HG03103 (cell line): ENCODE measurements around the gene NOTCH2.

ENCODE experiments used
- ATAC-seq: cut with Tn5 transposase; IDR thresholded peaks from one replicate; pipeline ENCODE4 v1.9.1; 2021; ENCODE audit warnings: low read depth; ENCODE audit not compliant: unreplicated experiment

NOTCH2 gene

DNA sequence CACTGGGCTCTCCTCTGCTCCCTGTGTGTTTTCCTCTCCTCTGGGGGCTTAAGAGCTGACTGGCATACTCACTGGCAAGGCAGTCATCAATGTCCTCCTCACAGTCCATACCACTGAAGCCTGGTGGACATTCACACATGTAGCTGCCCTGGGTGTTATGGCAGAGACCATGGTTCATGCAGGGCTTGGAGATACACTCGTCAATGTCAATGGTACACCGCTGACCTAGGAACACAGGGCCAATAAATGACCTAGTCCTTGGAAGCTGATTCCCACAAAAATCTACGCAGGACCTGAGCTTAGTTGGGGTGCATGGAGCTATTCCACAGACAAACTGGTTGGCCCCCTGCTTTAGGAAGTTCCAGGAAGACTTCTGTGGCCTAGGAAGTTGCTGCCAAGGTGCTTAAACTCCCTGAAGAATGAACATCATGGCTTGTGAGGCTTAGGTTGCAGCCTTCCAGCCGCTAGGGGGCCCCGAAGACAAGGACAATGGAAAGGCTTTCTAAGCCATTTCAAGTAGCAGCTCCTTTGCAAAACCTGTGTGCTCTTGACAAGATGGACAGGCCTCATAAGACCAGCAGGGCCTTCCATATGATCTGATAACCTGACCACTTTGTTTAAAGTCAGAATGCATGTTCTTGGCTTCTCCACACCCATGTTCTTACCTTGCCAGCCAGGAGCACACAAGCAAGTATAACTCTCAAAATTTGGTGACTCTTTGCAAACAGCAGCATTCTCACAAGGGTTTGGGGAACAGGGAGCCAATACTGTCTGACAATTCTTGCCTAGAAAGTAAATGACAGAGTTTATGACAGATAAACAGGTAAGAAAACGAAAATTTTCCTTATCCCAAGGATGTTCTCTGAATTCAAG, 120.9 kb downstream of the NOTCH2 start:
- ATAC-seq: no peak

DNA sequence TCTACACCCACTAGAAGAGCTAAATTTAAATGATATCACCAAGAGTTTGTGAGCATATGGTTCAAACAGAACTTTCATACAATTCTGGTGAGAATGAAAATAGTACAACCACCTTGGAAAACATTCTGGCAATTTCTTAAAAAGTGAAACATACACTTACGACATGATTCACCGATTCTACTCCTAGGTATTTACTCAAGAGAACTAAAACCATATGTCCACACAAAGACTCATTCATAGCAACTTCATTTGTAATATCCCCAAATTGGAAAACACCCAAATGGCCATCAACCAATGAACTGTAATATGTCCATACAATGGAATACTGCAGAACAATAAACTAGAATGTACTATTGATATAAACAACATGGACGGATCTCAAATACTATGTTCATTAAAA, 122.0 kb downstream of the NOTCH2 start:
- ATAC-seq: no peak

GRCh38 chr1:119946724-119947123, 122.7 kb downstream of the NOTCH2 start:
- no peak for ATAC-seq

- ATAC-seq: no peak
These were observed 126.2 kb downstream of the NOTCH2 start for GRCh38 chr1:119943216-119943615.

GRCh38 chr1:119941392-119941791, 128.1 kb downstream of the NOTCH2 start:
- no peak for ATAC-seq

DNA sequence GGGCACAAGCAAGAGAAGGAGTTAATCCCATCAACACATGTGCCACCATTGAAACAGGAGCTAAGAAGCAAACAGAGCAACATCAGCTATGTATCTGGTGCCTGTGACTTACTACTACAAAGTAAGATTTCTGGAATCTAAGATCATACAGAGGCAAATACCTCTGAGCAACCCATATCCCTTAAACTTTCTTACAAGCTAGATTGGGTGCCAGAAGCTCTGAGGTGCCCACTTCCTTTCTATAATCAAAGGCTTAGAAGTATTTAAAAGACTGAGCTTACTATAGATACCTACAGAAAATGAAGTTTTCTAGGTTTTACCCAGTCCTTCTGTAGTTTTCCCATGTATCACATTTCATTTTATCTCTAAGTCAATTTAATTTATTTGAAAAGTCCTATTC, 128.8 kb downstream of the NOTCH2 start:
- no peak for ATAC-seq

- no peak for ATAC-seq
These were observed 132.3 kb downstream of the NOTCH2 start for GRCh38 chr1:119937198-119937597.

GRCh38 chr1:119935915-119936314, 133.5 kb downstream of the NOTCH2 start:
- no peak for ATAC-seq

GRCh38 chr1:119935373-119935772, 134.1 kb downstream of the NOTCH2 start:
- ATAC-seq: no peak

DNA sequence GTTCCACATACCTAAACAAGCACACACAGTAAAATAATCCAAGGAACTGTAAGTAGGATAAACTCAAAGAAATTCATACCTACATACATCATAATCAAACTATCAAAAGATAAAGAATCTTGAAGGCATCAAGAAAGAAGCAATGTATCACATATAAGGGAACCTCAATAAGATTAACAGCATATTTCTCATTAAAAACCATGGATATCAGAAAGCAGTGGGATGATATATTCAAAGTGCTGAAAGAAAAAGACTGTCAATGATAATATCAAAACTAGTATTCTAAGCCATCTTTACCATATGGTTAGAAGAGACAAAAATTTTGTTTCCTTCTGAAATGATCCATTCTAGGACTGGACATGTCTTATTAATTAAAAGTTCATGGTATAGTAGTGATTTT, 136.1 kb downstream of the NOTCH2 start:
- no peak for ATAC-seq

GRCh38 chr1:119929643-119930315, 139.7 kb downstream of the NOTCH2 start:
- ATAC-seq: no peak

DNA sequence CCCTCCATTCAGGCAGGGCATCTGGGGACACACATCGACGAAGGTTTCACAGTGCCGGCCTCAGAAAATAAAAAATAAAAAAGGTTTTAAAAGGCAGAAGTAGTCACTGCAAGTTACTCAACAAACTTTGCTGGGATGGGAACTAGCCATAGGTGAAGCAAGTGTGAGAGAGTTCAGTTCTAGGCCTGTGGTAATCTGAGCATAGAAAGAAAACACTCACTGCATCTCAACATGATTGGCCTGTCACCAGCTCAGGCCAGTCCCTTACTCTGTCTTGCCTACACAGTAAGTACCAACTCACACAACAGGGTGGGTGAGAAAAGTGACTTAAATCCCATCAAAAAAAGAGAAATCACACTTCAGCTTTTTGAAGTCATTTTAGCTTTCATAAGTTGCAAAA, 142.9 kb downstream of the NOTCH2 start:
- no peak for ATAC-seq

DNA sequence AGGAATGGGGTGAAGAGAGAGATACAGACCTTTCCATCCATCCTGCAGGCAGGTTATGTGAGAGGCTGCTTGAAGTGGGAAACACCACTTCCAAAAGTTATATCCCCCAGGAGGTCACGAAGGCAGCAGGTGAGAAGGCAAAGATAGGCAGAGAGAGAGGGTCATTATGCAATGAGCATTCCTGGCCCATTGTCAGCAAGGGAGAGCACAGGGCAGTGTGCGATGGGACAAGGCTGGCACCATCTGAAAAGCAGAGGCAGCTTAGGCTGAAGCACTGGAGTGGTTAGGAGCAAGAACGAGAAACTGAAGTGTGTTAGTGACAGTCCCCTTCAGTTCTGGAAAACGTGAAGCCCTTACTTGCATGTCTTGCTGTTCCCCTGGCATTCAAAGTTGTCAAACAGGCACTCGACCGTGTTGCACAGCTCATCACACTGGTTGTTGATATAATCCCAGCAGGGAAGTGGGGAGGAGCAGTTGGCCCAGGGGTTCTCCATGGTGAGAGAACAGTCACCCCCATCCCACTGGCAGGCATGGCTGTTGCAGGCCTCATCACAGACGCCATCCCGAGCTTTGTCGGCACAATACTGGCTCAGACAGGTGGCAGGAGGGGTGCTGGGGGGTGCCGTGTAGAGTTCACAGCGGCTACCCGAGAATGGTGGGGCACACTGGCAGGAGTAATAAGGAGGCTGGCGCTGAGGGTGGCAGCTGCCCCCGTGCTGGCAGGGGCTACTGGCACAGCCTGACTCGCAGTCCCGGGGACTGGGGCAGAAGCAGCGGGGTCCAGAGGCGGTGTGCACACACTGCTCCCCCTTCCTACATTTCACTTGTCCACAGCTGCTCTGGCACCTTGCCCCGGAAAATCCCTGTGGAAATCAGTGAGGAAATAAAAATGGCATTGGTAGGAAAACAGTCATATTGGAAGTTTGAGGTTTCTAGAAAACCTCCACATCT, 144.2 kb downstream of the NOTCH2 start:
- no peak for ATAC-seq

DNA sequence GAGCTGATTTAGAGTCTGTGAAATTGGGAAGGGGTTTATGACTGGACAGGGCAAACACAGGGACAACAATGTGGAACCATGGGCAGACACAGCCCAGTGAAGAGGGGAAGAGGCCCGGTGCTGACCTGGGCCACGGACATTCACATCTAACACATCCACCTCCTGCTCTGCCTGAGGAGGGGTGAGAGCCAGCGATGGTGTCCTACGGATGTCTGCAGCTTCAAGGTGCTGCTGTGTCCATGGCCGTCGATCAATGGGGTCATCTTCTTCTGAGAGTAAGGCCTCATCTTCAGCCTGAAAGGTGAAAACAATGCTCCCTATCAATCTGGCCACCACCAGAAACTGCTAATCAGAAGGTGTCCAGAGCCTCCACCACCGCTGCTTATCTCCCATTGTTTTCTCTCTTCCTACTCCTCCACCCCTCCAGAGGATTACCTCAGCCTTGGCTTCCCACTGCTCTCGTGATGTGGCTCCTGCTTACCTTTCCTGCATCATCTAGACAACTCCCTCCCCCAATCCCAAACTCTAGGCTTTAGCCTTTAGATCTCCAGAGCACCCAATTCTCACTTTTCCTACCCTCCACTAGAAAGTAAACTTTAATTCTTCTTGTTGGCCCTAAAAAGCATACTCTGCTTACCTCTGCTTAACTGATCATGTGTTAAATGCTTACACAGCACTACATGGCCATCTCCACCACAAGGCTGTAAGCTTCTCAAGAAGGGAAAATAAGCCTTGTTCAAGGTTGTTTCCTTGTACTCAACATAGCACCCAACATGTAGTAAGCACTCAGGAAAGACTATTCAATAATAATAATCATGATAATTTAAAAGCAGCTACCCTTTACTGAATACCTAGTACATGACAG, 149.1 kb downstream of the NOTCH2 start:
- no peak for ATAC-seq

DNA sequence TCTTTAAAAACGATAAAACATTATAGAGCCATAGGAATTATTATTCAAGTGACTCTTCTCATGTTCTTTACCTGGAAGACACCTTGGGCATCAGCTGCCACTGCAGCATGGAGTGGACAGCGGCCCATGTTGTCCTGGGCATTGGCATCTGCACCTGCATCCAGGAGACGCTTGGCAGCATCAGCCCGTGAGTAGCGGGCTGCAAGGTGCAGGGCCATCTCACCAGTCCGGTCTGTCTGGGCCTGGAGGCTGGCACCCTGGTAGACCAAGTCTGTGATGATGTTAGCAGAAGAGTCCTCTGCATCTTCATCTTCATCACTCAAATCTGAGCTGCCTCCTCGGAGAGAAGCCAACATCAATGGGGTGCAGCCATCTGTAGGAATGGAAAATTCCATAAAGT, 150.2 kb downstream of the NOTCH2 start:
- no peak for ATAC-seq

GRCh38 chr1:119918301-119918700, 151.2 kb downstream of the NOTCH2 start:
- no peak for ATAC-seq

- ATAC-seq: no peak
These were observed 152.0 kb downstream of the NOTCH2 start for GRCh38 chr1:119917304-119918055.

- ATAC-seq: no peak
These were observed 153.9 kb downstream of the NOTCH2 start for GRCh38 chr1:119915517-119915916.

DNA sequence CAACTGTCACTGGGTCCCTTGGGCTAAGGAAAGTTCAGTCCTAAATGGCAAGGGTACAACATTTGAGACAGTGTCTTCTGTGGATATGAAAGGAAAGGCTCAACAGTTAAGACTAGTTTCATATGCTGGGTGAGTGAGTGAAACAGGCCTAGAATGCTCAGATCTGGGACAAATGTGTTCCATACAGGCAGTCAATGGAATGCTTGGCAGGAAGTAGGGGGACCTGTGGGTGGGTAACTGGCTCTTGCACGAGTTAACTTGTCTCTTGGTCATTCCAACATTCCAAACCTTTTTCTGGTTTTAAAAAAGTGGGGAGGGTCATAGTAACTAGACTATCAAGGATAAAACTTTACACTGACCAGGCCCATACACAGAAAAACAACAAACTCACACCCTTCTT, 155.4 kb downstream of the NOTCH2 start:
- no peak for ATAC-seq
